HG03064 (cell line): Measurements from ENCODE around the gene PIEZO2.

Experiments used
- ATAC-seq: cut with Tn5 transposase; IDR thresholded peaks from one replicate; pipeline ENCODE4 v1.9.1; 2021; ENCODE audit warnings: low read depth; ENCODE audit not compliant: unreplicated experiment

The PIEZO2 gene

GRCh38 chr18:10995550-10995949, 153.8 kb downstream of the PIEZO2 start:
- ATAC-seq: no peak

- no peak for ATAC-seq
Measured at GRCh38 chr18:10989486-10989885, 159.9 kb downstream of the PIEZO2 start.

GRCh38 chr18:10985689-10986088, 163.7 kb downstream of the PIEZO2 start:
- no peak for ATAC-seq

DNA sequence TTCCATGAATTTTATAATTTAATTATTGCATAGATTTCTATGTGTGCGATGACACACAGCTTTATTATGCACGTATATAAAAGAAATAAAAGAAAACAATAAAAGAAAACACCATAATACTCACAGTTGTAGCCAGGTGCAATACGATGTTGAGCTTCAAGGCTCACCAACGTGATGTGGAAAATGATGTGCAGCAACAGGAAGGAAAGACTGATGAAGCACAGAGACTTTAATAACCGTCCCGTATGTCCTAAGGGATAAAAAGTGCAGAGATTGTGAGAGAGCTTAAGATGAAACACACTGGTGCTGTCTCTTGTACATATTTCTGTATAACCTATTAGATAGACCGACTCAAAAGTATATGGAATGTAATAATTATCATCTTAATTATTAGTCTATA, 170.0 kb downstream of the PIEZO2 start:
- no peak for ATAC-seq

GRCh38 chr18:10977042-10977441, 172.3 kb downstream of the PIEZO2 start:
- no peak for ATAC-seq

DNA sequence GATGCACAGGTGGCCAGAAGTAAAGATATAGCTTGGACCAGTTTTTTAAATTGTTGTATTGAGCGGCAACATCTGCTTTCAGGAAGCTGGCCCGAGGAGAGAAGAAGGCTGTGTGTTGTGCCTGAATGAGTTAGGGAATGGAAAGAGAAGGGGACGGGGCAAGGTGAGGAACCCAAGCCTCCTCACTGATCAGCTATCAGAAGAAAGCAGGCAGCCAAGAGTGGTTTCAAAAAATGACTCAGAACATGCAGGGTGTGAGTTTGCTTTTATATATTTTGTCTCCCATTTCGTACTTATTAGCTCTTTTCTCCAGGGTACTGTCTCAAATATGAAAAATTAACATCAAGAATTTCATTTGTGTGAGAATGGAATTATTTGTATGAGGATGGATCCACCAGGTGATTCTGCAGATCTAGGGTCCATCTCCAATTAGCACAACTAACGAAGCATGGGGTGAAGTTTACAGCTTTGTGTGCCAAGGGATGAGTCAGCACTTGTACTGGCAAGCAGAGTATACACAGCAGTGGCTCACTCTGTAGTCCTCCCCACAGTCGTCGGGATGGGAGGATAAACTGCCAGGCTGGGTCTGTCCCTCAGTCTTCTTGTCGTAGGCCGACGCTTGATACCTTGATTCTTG, 175.7 kb downstream of the PIEZO2 start:
- ATAC-seq: no peak

- no peak for ATAC-seq
Measured at GRCh38 chr18:10971717-10972116, 177.7 kb downstream of the PIEZO2 start.

- ATAC-seq: no peak
Measured at GRCh38 chr18:10965119-10965518, 184.2 kb downstream of the PIEZO2 start.

DNA sequence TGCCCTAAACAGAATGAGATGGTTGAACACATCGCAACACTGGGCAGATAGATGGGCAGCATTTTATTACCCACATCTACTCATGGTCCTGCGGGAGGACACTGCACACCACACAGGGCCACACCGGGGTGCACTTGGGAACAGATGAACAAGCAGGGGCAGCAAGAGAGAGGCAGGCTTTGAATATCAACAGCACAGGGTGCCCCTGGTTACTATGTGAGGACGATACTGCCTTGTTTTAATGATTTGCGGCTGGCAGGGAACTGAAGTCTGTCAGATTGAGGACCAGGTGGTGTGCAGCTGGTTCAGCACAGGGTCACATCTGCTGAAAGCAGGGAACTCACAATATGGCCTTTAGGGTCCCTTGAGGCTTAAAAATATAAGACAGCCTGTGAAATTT, 195.7 kb downstream of the PIEZO2 start:
- ATAC-seq: no peak

GRCh38 chr18:10951631-10952544, 197.5 kb downstream of the PIEZO2 start:
- no peak for ATAC-seq

DNA sequence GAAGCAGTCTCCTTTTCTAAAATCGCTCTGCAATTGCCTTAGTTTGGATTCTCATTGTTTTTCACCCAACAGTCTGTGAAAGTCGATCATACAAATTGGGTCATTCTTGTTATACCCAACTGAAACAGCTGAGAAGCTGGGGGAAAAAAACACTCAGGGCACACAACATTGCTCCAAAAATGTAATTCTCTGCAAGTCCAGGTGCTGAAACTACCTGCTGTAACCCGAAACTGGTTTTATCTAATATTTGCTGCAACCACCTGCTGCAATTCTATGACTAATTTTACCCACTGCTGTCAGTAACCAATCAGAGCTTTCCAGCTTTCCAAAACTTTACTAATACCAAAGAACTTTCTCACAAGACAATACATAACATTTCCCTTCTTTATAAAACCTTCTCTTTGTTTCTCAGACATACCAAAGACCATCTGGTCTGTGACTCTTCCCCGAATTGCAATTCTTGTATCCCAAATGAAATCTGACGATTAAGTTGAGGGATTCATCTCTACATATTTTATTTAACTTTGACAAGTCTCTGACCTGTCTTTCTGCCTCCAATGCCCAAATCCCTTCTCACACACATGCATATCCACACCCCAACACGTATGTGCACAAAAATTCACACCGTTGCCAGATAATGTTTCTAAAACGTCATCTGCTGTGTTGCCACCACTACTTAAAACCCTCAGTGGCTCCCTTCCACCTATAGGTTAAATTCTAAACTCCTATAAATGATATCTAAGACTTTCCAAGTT, 198.3 kb downstream of the PIEZO2 start:
- ATAC-seq: no peak

DNA sequence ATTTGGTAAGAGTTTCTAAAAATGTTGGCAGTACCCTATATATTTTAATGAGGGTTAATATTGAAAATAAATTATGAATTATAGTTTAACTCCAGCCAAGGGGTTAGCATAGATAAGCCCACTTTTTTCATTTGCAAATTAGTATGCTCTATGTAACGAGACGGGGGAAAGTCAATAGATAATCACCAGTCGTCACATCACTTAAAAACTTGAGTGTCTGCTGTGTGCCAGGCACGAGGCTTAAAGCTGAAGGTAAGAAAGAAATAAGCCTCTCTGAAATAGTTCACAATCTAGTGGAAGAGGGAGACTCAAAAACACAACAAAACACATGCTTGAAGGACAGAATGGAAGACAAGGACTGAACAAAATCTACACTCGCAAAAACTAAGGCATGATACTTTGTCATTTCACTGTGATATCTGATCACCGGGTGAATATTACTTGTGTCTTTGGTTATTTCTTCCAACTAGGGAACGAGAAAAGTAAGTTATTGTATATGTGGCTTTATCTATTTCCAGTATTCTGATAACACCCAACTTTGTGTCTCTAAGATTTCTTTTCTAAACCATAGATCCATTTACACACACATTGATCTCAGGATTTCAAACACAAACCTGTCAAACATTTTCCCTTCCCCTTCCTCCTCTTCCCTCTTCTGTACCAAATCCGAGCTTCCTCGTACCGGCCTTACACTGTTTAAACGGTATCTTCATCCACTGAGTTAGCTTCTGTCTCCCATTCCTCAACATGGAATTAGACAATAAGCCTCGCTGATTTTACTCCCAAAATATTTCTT, 199.1 kb downstream of the PIEZO2 start:
- no peak for ATAC-seq

DNA sequence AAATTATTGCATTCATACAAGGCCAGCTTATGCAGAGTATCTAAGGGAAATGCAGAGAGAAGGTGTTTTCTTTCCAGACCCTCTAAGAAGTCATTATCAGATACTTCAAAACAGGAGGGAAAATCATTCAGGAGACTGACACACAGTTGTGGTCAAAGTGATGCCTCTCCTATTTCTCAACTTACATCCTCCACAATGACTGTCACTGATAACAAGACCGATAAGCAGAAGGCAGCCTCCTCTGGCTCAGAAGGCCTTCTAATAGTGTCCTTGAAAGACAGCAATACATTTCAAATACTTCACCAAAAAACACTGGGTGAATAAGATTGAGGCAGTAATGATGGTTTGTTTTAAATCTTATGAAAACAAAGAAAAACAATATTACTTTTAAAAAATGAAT, 199.7 kb downstream of the PIEZO2 start:
- no peak for ATAC-seq

DNA sequence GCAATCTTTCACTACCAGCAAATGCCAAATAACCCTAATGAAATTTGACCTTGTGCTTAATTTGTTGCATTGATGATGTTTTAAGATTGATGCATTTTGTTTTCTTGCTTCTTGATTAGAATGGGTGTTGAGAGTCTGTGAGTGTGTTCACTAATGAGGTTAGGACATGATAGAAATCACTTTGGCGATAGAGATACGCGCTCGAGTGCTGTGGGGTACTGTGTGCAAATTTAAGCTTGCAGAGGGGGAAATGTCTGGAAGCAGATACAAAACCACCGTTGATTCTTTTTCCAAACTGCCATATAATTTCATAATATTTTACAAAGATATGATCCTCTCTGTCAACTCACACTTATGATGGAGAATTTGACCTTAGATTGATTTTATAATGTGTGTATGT, 200.9 kb downstream of the PIEZO2 start:
- ATAC-seq: no peak

DNA sequence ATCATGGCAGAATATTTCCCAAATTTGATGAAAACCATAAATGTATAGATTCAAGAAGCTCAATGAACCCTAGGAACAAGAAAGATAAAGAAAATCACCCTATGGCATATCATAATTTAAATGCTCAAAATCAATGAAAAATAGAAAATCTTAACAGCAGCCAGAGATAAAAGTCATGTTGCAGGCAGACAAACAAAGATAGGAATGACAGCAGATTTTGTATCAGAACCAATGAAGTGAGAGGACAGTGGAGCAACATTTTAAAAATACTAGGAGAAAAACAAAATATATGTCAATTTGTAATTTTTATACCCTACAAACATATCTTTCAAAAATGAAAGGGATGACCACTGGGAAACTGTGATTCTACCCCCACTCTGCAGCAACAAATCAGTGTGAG, 203.3 kb downstream of the PIEZO2 start:
- ATAC-seq: no peak

DNA sequence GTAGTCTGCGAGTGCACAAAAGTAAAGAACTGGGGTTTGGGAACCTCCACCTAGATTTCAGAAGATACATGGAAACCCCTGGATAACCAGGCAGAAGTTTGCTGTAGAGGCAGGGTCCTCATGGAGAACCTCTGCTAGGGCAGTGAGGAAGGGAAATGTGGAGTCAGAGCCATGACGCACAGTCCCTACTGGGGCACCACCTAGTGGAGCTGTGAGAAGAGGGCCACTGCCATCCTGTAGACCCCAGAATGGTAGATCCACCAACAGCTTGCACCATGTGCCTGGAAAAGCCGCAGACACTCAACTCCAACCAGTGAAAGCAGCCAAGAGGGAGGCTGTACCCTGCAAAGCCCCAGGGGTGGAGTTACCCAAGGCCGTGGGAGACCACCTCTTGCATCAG, 206.4 kb downstream of the PIEZO2 start:
- ATAC-seq: no peak

DNA sequence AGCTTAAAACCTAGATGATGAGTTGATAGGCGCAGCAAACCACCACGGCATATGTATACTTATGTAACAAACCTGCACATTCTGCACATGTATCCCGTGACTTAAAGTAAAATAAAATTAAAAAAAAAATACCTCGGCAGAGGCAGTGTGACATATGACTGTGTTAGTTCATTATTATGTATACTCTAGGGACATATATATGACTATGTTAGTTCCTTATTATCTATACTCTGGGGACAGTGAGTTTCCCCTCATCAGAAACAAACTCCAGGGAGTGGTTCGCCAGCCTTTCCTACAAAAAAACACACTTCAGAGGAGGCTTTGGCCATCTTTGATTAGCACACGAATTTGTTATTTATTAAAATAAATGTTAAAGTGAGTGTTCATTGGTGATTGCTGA, 209.5 kb downstream of the PIEZO2 start:
- no peak for ATAC-seq

- ATAC-seq: no peak
Measured at GRCh38 chr18:10937743-10938640, 211.4 kb downstream of the PIEZO2 start.

GRCh38 chr18:10936176-10937053, 213.0 kb downstream of the PIEZO2 start:
- no peak for ATAC-seq
